DOHH2 (cell line): ENCODE data around the gene SPON1.
A peak's percentile ranks its signal among the peaks of the same experiment; 100 is the strongest.

Experiments used
- H3F3A ChIP-seq: fragments of 200-600 bp; sonication (generic), shearing (Covaris generic); 2 replicates; pipeline ENCODE4 v1.6.0; 2016; ENCODE audit warnings: antibody characterized with exemption, mild to moderate bottlenecking; ENCODE audit not compliant: control insufficient read depth, insufficient read depth
- H3K27ac ChIP-seq: fragments of 200-600 bp; sonication (generic); 2 replicates; pipeline ENCODE4 v1.5.1; 2014; ENCODE audit warnings: low read depth, mild to moderate bottlenecking, low read length, moderate library complexity
- H3K27me3 ChIP-seq: fragments of 200-600 bp; sonication (generic); 2 replicates; pipeline ENCODE4 v1.6.1; 2014; ENCODE audit warnings: mild to moderate bottlenecking, low read length, mixed read lengths; ENCODE audit not compliant: control insufficient read depth
- H3K36me3 ChIP-seq: fragments of 200-600 bp; sonication (generic); 2 replicates; pipeline ENCODE4 v1.6.1; 2014; ENCODE audit warnings: mild to moderate bottlenecking, low read length, moderate library complexity, mixed read lengths; ENCODE audit not compliant: control insufficient read depth
- H3K4me1 ChIP-seq: fragments of 200-600 bp; sonication (generic); 2 replicates; pipeline ENCODE4 v1.6.1; 2014; ENCODE audit warnings: mild to moderate bottlenecking, low read length, mixed read lengths; ENCODE audit not compliant: control insufficient read depth
- H3K4me2 ChIP-seq: fragments of 200-600 bp; sonication (generic); 2 replicates; pipeline ENCODE4 v1.6.0; 2014; ENCODE audit warnings: mild to moderate bottlenecking, low read length, moderate library complexity
- H3K4me3 ChIP-seq: fragments of 200-600 bp; sonication (generic); 2 replicates; pipeline ENCODE4 v1.5.1; 2014; ENCODE audit warnings: mild to moderate bottlenecking, low read length, mixed read lengths
- H3K79me2 ChIP-seq: fragments of 200-600 bp; sonication (generic); 2 replicates; pipeline ENCODE4 v1.6.1; 2014; ENCODE audit warnings: mild to moderate bottlenecking, low read length, mixed read lengths; ENCODE audit not compliant: control insufficient read depth
- H3K9me2 ChIP-seq: fragments of 200-600 bp; sonication (generic); replicated peaks from 2 replicates; pipeline ENCODE4 v1.6.1; 2014; ENCODE audit warnings: mild to moderate bottlenecking, low read length, mixed read lengths; ENCODE audit not compliant: control insufficient read depth
- H3K9me3 ChIP-seq: fragments of 200-600 bp; sonication (generic); 2 replicates; pipeline ENCODE4 v1.6.1; 2014; ENCODE audit warnings: antibody characterized with exemption, low read length, mixed read lengths; ENCODE audit not compliant: control insufficient read depth, insufficient read depth
- H4K20me1 ChIP-seq: fragments of 200-600 bp; sonication (generic); 2 replicates; pipeline ENCODE4 v1.6.0; 2014; ENCODE audit warnings: low read depth, mild to moderate bottlenecking, antibody characterized with exemption, low read length, moderate library complexity; ENCODE audit not compliant: control insufficient read depth, insufficient read depth
- EZH2phosphoT487 ChIP-seq: fragments of 200-600 bp; sonication (generic); IDR thresholded peaks from 2 replicates; pipeline ENCODE4 v1.6.1; 2017; ENCODE audit warnings: borderline replicate concordance, mild to moderate bottlenecking, antibody characterized with exemption, low read length, moderate library complexity, mixed read lengths
- TF ChIP-seq, protein P1 (sequence below): fragments of 200-600 bp; sonication (generic); IDR thresholded peaks from one replicate; pipeline ENCODE4 v1.5.1; 2014; ENCODE audit warnings: antibody characterized with exemption, mild to moderate bottlenecking, low read depth, low read length; ENCODE audit not compliant: poor library complexity, severe bottlenecking

SPON1 gene

DNA sequence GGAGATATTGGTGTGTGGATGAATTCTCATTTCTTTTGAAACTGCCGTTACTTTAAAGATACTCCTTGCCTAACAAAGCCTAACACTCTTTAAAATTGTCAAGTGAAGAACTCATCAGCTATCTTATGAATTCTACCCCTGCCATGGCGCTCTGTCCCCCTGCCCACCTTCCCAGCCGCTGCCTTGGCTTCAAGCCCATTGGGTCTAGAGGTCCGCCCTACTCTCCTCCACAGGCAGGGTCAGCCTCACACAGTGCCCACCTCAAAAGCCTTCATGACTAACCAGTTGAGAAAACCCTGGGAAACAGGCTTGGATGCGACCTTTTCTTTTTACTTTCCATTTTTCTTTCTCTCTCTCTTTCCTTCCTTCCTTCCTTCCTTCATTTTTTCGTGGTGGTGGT, 267.9 kb downstream of the SPON1 start:
- Histone ChIP-seq H3F3A (no peaks in the 10 kb centered on the region), H3K4me2 (no peak overlapping the region)
- TF ChIP-seq EZH2phosphoT487: no peak
- TF ChIP-seq, protein P1, sequence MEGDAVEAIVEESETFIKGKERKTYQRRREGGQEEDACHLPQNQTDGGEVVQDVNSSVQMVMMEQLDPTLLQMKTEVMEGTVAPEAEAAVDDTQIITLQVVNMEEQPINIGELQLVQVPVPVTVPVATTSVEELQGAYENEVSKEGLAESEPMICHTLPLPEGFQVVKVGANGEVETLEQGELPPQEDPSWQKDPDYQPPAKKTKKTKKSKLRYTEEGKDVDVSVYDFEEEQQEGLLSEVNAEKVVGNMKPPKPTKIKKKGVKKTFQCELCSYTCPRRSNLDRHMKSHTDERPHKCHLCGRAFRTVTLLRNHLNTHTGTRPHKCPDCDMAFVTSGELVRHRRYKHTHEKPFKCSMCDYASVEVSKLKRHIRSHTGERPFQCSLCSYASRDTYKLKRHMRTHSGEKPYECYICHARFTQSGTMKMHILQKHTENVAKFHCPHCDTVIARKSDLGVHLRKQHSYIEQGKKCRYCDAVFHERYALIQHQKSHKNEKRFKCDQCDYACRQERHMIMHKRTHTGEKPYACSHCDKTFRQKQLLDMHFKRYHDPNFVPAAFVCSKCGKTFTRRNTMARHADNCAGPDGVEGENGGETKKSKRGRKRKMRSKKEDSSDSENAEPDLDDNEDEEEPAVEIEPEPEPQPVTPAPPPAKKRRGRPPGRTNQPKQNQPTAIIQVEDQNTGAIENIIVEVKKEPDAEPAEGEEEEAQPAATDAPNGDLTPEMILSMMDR: no peak

DNA sequence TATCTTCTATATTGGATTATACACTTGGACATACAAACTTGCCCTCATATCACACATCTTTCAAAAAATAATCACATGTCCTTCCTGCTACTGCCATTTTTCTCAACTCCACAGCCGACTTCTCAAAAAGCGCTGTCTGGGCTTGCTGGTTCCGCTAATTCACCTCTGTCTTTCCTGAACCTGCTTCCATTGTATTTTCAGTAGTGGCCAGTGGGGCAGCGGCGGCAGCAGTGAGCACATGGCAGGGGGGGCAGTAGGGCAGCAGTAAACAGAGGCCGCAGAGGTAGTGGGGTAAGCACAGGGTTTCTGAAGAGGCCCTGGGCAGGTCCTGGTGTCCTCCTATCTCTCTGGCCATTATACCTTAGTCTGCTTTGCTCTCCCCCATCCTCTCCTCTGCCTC, 270.1 kb downstream of the SPON1 start:
- Histone ChIP-seq H4K20me1 (no peaks in the 10 kb centered on the region), H3F3A (no peaks in the 10 kb centered on the region), H3K9me3 (no peaks in the 10 kb centered on the region), H3K79me2 (no peaks in the 10 kb centered on the region), H3K36me3 (no peaks in the 10 kb centered on the region), H3K4me3 (no peak overlapping the region), H3K4me1 (peaks cover 6% of the 10 kb centered on the region), H3K27me3 (peaks cover 4% of the 10 kb centered on the region; the same call in 1 of the 2 replicates), H3K27ac (no peak overlapping the region), H3K4me2 (no peak overlapping the region), H3K9me2 (no peaks in the 10 kb centered on the region)
- no peak for TF ChIP-seq EZH2phosphoT487
- TF ChIP-seq, protein P1: peak; percentile 39

More for the DNA sequence above, 267.9 kb downstream of the SPON1 start:
- Histone ChIP-seq H3K27ac (no peak overlapping the region), H4K20me1 (no peaks in the 10 kb centered on the region), H3K79me2 (no peaks in the 10 kb centered on the region), H3K36me3 (no peaks in the 10 kb centered on the region), H3K4me3 (no peak overlapping the region), H3K27me3 (no peaks in the 10 kb centered on the region), H3K4me1 (no peaks in the 10 kb centered on the region), H3K9me3 (no peaks in the 10 kb centered on the region), H3K9me2 (no peaks in the 10 kb centered on the region)

DNA sequence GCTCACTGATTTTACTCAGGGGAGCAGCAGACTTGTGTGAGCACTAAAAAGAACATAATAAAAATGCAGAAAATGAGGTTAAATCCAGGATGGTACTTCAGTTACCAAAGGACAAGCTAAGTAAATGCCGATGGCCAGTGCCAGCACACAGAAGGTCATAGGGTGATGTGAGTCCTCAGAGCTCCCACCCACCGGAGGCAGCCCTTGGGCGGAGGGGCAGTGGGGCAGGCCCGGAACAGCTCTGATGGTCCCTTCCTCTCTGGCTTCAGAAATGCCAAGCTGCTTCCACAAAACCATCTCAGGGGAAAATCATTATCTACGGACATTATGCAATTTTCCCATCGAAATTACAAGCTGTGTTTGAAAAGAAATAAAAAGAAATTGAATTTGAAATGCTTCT, 271.9 kb downstream of the SPON1 start:
- H3K79me2 ChIP-seq: no peaks in the 10 kb centered on the region
- H3K36me3 ChIP-seq: no peaks in the 10 kb centered on the region
- H3F3A ChIP-seq: no peaks in the 10 kb centered on the region
- no peak for TF ChIP-seq EZH2phosphoT487
- TF ChIP-seq, protein P1: no peak
- H3K4me2 ChIP-seq: no peak overlapping the region
- no peaks in the 10 kb centered on the region for H3K9me2 ChIP-seq
- H3K4me1 ChIP-seq: peaks cover 8% of the 10 kb centered on the region
- H3K27me3 ChIP-seq: peaks cover 7% of the 10 kb centered on the region; the same call in 1 of the 2 replicates
- H3K4me3 ChIP-seq: no peak overlapping the region
- H3K27ac ChIP-seq: no peak overlapping the region
- H3K9me3 ChIP-seq: no peaks in the 10 kb centered on the region
- no peaks in the 10 kb centered on the region for H4K20me1 ChIP-seq
